Measurements from ENCODE around the gene AP5M1. TPM values are rescaled to one million over a fixed set of nuclear protein-coding genes. Genes with fewer than 3 reads are reported as not detected.
"Not testable (repeated sequence)": the region's sequence is repeated elsewhere in the genome, so short reads cannot be mapped to it uniquely, and the experiment has no call there.

AP5M1 gene
- total RNA-seq, 1 experiment from 2014 or later, result 28.6 TPM

DNA sequence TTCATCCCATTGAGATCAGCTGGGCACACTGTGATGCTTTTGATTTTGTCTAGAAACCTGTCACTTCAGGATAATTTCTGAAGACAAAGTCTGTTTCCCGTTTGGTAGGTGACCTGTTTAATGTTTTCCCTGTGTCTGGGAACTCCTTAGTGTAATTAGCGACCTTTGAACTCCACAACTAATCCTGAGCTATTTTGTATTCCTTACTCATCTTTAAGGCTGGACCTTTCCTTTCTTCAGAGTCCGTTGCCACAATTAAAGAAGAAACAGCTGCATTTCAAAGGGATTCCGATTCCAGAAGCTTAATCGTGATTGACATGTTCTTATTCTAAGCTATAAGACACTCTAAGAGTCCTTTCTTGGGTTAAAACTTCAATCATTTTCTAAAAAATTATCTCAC is 22.0 kb downstream of the AP5M1 start:
- no peak for DNase-seq (ENCODE audit: extremely low read depth, low read depth)

DNA sequence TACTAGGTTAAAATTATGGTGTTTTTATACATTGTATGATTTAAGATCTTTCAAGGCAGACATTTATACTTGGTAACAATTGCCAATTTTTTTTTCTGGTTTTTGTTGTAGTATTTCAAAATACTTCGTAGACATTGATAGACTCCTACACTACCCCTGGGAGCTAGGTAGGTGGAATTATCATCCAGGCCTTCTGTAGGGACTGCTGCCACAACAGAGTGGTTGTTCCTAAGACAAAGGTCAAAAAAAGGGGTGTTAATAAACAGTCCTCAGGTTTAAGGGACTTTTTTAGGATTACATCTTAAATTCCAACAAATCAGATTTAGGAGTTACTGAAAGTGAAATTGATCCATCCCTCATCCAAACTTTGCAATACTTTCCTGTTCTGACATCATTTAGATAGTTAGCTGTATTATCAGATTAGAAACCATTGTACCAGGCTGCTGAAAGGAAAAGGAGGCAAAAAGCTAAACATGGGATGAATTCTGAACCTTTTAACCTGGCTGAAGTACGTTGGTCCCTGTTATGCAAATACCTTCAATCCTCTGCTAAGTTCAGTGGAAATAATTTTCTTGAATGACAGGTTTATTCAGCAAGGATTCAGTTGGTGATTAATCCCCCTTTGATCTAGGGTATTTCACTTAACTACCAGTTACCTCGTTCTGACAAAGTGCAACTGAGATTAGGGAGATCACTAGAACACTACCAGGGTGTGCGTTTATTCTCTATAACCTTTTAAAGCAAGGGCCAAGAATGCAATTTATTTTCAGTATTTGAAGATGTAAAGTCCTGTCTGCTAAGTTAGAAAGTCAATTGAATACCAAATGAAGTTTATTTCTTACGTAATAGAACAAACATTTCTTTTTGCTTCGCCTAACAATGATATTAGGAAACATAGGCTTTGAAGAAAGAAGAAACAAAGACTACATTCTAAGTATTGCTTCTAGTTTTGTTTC is 23.2 kb downstream of the AP5M1 start:
- no peak for DNase-seq (ENCODE audit: extremely low read depth, low read depth)

DNA sequence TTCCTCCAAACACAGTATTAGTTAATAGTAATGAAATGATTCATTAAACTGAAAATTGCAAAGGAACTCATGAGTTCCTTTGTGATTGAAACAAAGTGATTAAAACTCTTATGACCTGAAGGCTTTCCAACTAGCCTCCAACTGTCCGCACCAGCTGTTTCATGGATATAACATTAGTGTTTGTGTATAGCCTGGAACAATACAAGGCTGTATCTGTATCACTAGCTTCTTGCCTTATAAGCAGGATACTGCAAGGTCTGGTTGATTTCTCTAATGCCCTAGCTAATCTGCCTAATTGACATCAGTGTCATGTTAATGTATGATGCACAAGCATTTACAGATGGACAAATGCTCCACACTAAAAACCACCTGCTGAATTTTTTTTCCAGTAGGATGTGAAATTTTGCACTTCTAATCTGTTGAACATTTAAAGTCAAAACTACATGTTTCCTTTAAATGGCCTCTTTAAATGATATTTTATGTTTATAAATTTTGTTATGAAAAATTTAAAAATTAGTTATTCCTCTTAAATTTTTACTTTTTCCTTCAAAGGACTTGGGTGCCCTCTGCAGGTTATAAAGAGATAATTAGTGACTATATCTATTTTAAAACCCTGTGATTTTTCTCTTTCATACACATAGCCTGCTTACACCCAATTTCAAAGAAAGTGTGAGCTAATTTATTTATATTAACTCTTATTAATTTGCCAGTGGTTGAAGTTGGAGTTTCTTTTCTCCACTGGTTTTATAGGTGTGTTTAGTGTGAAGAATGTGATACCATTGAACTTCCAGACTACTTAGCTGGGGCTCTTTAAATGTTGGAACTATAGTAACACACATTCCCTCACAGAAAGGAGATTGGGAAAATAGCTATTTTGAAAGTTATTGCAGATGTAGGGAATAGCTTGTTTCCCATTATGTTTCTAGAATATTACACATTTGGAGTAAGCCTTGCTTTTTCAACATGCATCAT is 25.4 kb downstream of the AP5M1 start:
- DNase-seq (ENCODE audit: extremely low read depth, low read depth), result no peak

DNA sequence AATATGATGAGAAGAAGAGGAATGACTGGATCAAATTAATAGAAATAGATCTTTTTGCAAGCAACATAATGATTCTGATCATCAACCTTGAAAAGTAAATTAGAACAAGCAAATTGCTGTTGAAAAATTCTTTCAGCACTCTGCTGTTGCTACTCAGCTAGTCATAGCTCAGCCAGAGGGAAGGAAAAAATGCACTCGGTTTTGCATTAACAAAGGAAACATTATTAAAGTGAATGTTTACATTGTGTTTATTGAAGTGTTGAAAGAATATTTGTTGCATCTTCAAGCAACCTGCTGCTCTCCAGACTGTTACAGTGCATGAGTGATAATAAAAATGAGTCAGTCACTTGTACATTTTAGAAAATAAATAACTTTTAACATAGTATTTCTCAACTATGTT is 26.5 kb downstream of the AP5M1 start:
- DNase-seq (ENCODE audit: extremely low read depth, low read depth), result no peak

DNA sequence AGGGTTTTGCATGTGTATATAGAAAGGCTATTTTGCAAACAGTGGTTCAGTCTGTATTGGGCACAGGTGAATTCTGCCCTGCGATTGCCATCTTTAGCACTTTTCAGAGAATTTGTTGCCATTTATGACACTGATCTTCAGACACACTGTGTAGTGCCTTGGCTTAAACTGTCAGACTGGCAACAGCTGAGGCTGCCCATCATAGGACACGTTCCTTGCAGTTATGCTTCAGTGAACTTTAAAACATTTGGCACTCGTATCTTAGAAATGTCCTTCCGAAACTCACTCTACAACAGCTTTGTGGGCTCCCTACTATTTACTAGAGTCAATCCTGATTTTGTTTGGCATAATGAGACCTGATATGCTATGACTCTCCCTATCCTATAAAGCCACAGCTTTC is 29.1 kb downstream of the AP5M1 start:
- no peak for DNase-seq (ENCODE audit: extremely low read depth, low read depth)

DNA sequence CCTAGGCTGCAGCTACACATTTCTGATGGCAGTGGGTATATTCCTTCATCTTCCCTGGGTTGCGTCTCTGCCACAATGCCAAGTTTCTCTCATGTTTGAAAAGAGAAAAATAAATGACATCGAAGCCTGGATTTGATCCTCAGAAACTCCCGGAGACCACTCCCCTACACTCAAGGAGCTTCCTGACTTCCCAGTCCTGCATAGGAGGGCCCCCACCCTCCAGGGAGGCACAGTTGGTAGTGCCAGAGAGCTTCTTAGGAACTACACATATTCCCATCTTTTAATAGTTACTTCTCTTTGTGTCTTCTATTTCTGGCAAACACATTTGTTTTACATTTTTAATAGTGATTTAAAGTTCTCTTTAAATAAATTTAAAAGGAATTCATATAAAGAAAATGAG is 30.7 kb downstream of the AP5M1 start:
- no peak for DNase-seq (ENCODE audit: extremely low read depth, low read depth)

DNA sequence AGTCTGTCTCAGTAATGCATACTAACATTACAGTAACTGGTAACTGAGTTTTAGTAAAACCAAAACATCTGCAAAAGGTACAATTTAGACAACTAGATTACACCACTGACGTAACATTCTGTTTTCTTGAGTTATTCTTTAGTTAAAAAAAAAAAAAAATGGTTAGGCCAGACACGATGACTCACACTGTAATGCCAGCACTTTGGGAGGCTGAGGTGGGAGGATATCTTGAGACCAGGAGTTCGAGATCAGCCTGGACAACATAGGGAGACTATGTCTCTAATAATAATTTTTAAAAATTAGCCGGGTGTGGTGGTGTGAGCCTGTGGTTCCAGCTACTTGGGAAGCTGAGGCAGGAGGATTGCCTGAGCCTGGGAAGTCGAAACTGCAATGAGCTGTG is 34.1 kb downstream of the AP5M1 start:
- DNase-seq (ENCODE audit: extremely low read depth, low read depth), result no peak

DNA sequence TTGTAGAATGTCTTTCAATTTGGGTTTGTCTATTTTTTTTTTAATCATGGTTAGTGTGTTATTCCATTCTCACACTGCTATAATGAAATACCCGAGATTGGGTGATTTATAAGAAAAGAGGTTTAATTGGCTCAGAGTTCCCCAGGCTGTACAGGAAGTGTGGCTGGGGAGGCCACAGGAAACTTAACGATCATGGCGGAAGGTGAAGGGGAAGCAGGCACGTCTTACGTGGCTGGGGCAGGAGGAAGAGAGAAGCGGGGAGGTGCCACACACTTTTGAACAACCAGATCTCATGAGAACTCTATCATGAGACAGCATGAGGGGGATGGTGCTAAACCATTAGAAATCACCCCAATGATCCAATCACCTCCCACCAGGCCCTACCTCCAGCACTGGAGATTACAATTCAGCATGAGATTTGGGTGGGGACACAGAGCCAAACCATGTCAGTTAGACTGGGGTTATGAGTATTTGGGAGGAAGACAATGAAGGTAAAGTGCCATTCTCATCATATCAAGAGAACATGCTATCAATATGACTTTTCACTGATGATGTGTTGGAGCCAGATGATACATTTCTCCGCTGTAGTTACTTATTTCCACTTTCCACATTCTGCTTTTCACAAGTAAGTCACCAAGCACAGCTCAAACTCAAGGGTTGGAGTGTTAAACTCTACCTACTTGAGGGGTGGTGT is 45.8 kb downstream of the AP5M1 start:
- DNase-seq (ENCODE audit: extremely low read depth, low read depth), result no peak

DNA sequence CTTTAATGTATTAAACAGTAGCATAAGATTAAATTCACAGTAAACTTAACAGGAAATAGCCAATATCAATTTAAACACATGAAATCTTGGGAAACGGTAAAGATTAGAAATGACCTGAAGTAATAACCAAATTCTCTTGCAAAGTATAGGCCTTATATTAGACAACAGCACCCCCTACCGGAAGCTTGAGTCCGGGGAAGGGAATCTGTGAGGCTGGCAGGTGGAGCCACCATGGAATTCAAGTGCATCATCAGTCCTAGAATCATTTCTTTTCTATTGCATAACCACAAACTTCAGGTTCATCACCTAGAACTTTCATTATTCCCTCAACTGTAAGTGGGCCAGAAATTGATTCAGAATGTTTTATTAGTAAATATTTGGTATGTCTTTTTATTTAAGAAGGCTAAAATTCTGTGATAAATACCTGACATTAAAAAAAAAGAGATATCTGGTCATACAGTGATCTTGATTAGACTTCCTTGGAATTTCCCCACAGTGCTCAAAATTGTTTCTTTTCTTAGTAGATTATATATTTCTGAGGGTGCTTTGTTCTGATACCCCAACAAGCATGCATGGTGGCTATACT is 48.6 kb downstream of the AP5M1 start:
- peak; percentile 82 for DNase-seq (ENCODE audit: extremely low read depth, low read depth)

DNA sequence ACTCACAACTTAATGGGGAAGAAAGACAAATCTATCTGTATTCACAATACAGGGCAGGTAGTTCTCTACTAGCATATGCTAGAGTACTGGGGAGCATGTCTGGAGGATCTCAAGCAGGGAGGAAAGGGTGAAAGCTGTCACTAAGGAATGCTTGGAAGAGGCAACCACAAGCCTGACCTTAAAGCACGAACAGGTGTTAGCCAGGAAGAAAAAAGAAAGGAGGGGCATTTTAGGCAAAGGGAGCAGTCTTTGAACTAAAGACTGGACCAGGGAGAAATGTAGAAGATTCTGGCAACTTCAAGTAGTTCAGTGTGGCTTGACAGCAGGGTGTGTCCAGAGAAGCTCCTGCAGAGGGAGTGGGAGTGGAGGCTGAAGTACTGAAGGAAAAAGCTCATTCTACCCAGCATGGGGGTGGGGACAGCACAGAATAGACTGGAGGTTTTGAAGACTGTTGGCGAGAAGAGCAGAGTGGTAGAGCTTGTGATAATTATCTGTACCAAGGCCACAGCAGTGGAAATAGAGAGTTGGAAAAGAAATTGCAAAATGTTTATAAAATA is 50.9 kb downstream of the AP5M1 start:
- DNase-seq (ENCODE audit: extremely low read depth, low read depth), result no peak

DNA sequence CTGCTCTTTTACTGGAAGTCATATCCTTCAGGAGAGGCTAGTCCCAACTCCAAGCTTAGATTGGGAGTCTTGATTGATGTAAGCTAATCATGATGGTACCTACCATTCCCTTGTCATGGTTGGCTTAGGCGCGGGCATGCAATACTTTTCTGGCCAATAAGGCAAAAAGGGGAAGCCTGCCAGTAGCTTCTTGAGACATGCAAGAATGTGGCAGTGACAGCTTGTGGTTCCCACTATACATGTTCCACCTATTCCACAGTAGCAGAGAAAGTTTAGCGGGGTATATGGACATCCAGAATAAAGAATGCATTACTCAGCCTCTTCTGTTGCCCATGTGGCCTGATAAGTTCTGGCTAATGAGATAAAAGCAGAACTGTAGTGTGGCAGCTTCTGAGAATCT is 55.0 kb downstream of the AP5M1 start:
- DNase-seq (ENCODE audit: extremely low read depth, low read depth), result no peak

DNA sequence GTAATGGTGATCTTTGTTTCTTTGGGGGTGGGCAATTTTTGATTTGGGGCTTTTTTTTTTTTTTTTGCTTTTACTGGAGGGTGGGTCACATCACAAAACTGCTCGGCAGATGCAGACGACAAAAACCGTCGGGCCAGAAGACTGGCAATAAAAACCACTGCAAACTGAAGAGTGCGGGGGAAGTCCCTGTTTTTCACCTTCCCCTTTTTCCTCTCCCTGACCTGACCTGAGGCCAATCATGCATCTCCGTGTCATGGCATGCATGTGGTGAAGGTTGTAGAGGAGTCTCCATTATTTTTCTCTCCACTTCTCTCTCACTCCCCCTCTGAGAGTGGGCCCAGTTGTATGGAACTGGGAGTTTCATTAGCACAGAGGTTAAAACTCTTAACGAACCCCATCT is 57.5 kb downstream of the AP5M1 start:
- no peak for DNase-seq (ENCODE audit: extremely low read depth, low read depth)

DNA sequence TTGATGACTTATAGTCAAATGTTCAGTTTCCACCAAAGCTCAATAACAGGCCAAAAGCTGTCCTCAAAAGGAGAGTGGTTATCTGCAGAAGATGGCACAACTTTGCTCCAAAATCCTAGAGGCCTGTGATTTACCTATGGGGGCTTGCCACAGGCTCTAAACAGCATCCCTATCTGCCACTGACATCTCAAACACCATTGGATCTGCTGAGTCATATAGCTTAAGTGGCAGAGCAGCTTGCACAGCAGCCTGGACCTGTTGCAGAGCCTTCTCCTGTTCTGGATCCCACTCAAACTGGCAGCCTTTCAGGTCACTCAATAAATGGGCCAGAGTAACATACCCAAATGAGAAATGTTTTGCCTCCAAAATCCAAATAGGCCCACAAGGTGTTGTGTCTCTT is 61.1 kb downstream of the AP5M1 start:
- no peak for DNase-seq (ENCODE audit: extremely low read depth, low read depth)

DNA sequence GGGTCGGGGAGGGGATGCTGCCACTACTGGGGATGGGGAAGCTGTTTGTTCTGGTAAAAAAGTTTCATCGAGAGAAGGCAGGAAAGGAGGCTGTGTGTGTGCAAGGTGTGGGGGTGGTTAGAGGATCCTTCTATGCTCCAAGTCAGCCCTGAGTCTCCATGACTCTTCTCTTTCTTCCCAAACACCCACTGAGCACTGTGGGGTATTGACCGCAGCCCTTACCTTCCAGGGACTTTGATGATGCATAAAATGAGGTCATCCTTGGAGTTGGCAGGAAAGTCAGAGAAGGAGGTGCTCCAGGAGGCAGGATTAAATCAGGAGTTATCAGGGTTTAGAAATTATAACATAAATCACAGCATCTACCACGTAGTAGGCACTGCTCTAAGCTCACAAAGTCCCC is 63.7 kb downstream of the AP5M1 start:
- not testable (repeated sequence) for DNase-seq (ENCODE audit: extremely low read depth, low read depth)

DNA sequence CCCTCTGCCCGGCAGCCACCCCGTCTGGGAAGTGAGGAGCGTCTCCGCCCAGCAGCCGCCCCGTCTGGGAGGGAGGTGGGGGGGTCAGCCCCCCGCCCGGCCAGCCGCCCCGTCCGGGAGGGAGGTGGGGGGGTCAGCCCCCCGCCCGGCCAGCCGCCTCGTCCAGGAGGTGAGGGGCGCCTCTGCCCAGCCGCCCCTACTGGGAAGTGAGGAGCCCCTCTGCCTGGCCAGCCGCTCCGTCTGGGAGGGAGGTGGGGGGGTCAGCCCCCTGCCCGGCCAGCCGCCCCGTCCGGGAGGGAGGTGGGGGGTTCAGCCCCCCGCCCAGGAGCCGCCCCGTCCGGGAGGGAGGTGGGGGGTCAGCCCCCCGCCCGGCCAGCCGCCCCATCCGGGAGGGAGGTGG is 65.0 kb downstream of the AP5M1 start:
- DNase-seq (ENCODE audit: extremely low read depth, low read depth), result not testable (repeated sequence)

DNA sequence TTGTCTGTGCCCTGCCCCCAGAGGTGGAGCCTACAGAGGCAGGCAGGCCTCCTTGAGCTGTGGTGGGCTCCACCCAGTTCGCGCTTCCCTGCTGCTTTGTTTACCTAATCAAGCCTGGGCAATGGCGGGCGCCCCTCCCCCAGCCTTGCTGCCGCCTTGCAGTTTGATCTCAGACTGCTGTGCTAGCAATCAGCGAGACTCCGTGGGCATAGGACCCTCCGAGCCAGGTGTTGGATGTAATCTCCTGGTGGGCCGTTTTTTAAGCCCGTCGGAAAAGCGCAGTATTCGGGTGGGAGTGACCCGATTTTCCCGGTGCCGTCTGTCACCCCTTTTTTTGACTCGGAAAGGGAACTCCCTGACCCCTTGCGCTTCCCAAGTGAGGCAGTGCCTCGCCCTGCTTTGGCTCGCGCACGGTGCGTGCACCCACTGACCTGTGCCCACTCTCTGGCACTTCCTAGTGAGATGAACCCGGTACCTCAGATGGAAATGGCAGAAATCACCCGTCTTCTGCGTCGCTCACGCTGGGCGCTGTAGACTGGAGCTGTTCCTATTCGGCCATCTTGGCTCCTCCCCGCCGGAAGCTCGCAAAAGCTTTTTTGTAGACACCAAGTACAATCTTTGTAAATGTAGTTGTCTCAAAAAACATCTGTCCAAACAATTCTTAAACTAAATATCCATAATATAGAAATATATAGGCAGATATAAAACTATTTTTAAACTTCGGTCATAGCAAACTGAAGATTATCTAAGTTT is 75.0 kb downstream of the AP5M1 start:
- DNase-seq (ENCODE audit: extremely low read depth, low read depth), result peak; percentile 11

DNA sequence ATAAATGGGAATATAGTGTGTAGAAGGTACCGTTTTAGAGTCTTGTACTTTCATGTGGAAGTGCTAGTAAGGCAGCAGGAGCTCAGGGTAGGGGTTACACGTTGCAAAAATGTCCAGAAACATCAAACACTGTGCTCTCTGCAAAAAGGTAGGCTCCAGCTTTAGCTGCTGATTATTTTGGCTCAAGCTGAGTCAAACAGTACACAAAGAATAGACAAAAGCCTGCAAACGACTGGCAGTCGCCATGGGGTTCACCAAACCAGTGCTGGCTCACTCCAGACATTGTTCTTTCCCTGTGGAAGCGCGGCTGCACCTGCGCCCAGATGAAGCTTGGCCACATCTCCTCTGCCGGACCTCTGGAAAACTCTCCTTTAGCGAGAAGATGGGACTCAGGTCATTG is 76.3 kb downstream of the AP5M1 start:
- no peak for DNase-seq (ENCODE audit: extremely low read depth, low read depth)

DNA sequence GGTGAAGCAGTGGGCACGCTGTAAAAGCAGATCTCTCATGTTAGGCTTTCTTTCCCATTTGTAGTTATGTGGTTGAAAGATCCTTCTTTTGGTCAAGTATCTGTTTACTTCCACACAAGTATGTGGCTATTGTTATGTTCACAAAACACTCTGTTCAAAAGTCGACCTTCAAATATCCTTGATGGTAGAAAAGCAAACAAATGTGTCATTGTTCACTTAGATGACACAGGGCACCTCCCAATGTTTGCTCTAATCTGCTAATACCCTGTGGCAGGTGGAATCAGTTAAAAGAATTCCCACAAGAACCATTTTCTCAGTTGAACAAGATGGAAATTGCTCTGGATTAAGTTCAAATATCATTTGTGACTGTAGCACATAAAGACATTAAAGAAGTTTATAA is 78.0 kb downstream of the AP5M1 start:
- DNase-seq (ENCODE audit: extremely low read depth, low read depth), result no peak
